ENCODE measurements around the gene CD2. TPM values are rescaled to one million over a fixed set of nuclear protein-coding genes. Genes with fewer than 3 reads are reported as not detected.

CD2 gene
- total and polyA plus RNA-seq, 7 experiments from 2014 or later: 105 to 307 (median 186) TPM

GRCh38 chr1:116760487-116760886 lies 6.3 kb downstream of the CD2 start:
- Mint-ChIP-seq H3K27ac (peak overlapping the region; percentile 66 to 100 (median 97)), H3K4me3 (peak overlapping the region; percentile 17 to 99 (median 72)), H3K9me3 (peaks cover 0 to 2% (median 0%) of the 10 kb centered on the region in 11 donors), H3K36me3 (peaks cover 25 to 91% (median 70%) of the 10 kb centered on the region in 5 donors), H3K27me3 (no peaks in the 10 kb centered on the region), H3K4me1 (peaks cover 45 to 67% (median 60%) of the 10 kb centered on the region in 7 donors)
- no peak overlapping the region for H3K4me3 ChIP-seq (ENCODE audit: low read length)
- intact Hi-C loops (cut with micrococcal nuclease): loop anchor here in 1 of 2 donors (5.0 to 10.0 kb wide), 2 partner anchors 256 to 847 kb away; partner anchors contain the start of gene TENT5C
- H3K36me3 ChIP-seq (ENCODE audit: control insufficient read depth in 2 of 3, insufficient read depth in 3 of 3, low read length in 3 of 3): peaks cover 31 to 42% (median 41%) of the 10 kb centered on the region in 3 experiments
- CTCF ChIA-PET: interaction anchor here (0.8 to 5.5 kb wide), 3 partner anchors 7 to 57 kb away, joined by 4 to 40 read pairs (median 15); partner anchors contain the start of gene CD2
- H3K4me1 ChIP-seq (ENCODE audit: control insufficient read depth in 2 of 2, insufficient read depth in 2 of 2, low read length in 2 of 2): peaks cover 60 to 65% of the 10 kb centered on the region in 2 donors
- POLR2A ChIA-PET: interaction anchor here (0.7 to 13.4 kb wide), 7 partner anchors 6 to 115 kb away, joined by 3 to 367 read pairs (median 19); partner anchors contain the start of gene CD2
- DNase-seq: no peak
- H3K27ac ChIP-seq (ENCODE audit: low read depth, low read length): peak overlapping the region; percentile 89
- H3K9me3 ChIP-seq (ENCODE audit: control insufficient read depth in 2 of 3, low read length in 3 of 3): no peaks in the 10 kb centered on the region
- H3K27me3 ChIP-seq (ENCODE audit: control insufficient read depth in 2 of 2, insufficient read depth in 2 of 2, low read length in 2 of 2): no peaks in the 10 kb centered on the region
- ATAC-seq: no peak

- ATAC-seq: no peak
- peaks cover 50 to 73% (median 66%) of the 10 kb centered on the region in 7 donors for H3K4me1 Mint-ChIP-seq
- intact Hi-C loops (cut with micrococcal nuclease): loop anchor here in 1 of 2 donors (5.0 to 10.0 kb wide), 2 partner anchors 256 to 846 kb away; partner anchors contain the start of gene TENT5C
- H3K9me3 Mint-ChIP-seq: peaks cover 0 to 3% (median 0%) of the 10 kb centered on the region in 11 donors
- Histone ChIP-seq H3K36me3 (ENCODE audit: control insufficient read depth in 2 of 3, insufficient read depth in 3 of 3, low read length in 3 of 3) (peaks cover 37 to 47% (median 45%) of the 10 kb centered on the region in 3 experiments), H3K4me1 (ENCODE audit: control insufficient read depth in 2 of 2, insufficient read depth in 2 of 2, low read length in 2 of 2) (peaks cover 66 to 72% of the 10 kb centered on the region in 2 donors), H3K4me3 (ENCODE audit: low read length) (no peak overlapping the region), H3K27ac (ENCODE audit: low read depth, low read length) (peak overlapping the region; percentile 89), H3K27me3 (ENCODE audit: control insufficient read depth in 2 of 2, insufficient read depth in 2 of 2, low read length in 2 of 2) (no peaks in the 10 kb centered on the region), H3K9me3 (ENCODE audit: control insufficient read depth in 2 of 3, low read length in 3 of 3) (no peaks in the 10 kb centered on the region)
- H3K4me3 Mint-ChIP-seq: peak overlapping the region; percentile 52 to 99 (median 80)
- ChIA-PET POLR2A (interaction anchor here (0.6 to 13.4 kb wide), 9 partner anchors 7 to 420 kb away, joined by 3 to 367 read pairs (median 9); partner anchors contain the start of gene CD2), CTCF (interaction anchor here (0.8 to 5.5 kb wide), 3 partner anchors 8 to 57 kb away, joined by 4 to 40 read pairs (median 15); partner anchors contain the start of gene CD2)
- H3K36me3 Mint-ChIP-seq: peaks cover 29 to 91% (median 72%) of the 10 kb centered on the region in 5 donors
- no peak for DNase-seq
- no peaks in the 10 kb centered on the region for H3K27me3 Mint-ChIP-seq
- peak overlapping the region; percentile 93 to 100 (median 97) for H3K27ac Mint-ChIP-seq
Measured at GRCh38 chr1:116760996-116761665, 6.9 kb downstream of the CD2 start.

- H3K9me3 Mint-ChIP-seq: peaks cover 0 to 3% (median 0%) of the 10 kb centered on the region in 11 donors
- intact Hi-C loops (cut with micrococcal nuclease): loop anchor here (2.0 to 10.0 kb wide), 5 partner anchors 243 to 899 kb away; partner anchors contain the start of genes TENT5C (in 1 of the 2) and TTF2 (in 1 of the 2)
- ATAC-seq (no peak), DNase-seq (no peak)
- no peaks in the 10 kb centered on the region for H3K9me3 ChIP-seq (ENCODE audit: control insufficient read depth in 2 of 3, low read length in 3 of 3)
- peaks cover 59 to 85% (median 78%) of the 10 kb centered on the region in 7 donors for H3K4me1 Mint-ChIP-seq
- peak overlapping the region; percentile 89 for H3K27ac ChIP-seq (ENCODE audit: low read depth, low read length)
- H3K27ac Mint-ChIP-seq: peak overlapping the region; percentile 93 to 100 (median 97)
- peak overlapping the region; percentile 17 for H3K4me3 ChIP-seq (ENCODE audit: low read length)
- peaks cover 26 to 93% (median 74%) of the 10 kb centered on the region in 5 donors for H3K36me3 Mint-ChIP-seq
- no peaks in the 10 kb centered on the region for H3K27me3 Mint-ChIP-seq
- H3K4me3 Mint-ChIP-seq: peak overlapping the region in 9 of 10 donors; percentile 79 to 99 (median 84)
- H3K4me1 ChIP-seq (ENCODE audit: control insufficient read depth in 2 of 2, insufficient read depth in 2 of 2, low read length in 2 of 2): peaks cover 78 to 83% of the 10 kb centered on the region in 2 donors
- H3K27me3 ChIP-seq (ENCODE audit: control insufficient read depth in 2 of 2, insufficient read depth in 2 of 2, low read length in 2 of 2): no peaks in the 10 kb centered on the region
- POLR2A ChIA-PET: interaction anchor here (1.0 to 13.4 kb wide), 9 partner anchors 8 to 225 kb away, joined by 3 to 367 read pairs (median 19); partner anchors contain the start of gene CD2
- H3K36me3 ChIP-seq (ENCODE audit: control insufficient read depth in 2 of 3, insufficient read depth in 3 of 3, low read length in 3 of 3): peaks cover 38 to 55% (median 51%) of the 10 kb centered on the region in 3 experiments
- CTCF ChIA-PET: interaction anchor here (1.2 to 5.5 kb wide), 3 partner anchors 9 to 24 kb away, joined by 4 to 51 read pairs (median 40); partner anchors contain the start of gene CD2
Measured at GRCh38 chr1:116762281-116762680, 8.1 kb downstream of the CD2 start.

GRCh38 chr1:116762781-116763115 lies 8.5 kb downstream of the CD2 start:
- ChIA-PET POLR2A (interaction anchor here (0.8 to 13.4 kb wide), 12 partner anchors 9 to 224 kb away, joined by 3 to 367 read pairs (median 6); partner anchors contain the start of gene CD2), CTCF (interaction anchor here (0.9 to 5.5 kb wide), 5 partner anchors 10 to 154 kb away, joined by 3 to 51 read pairs (median 4); partner anchors contain the start of gene CD2)
- DNase-seq: peak in 1 of 9 donors; percentile 44

GRCh38 chr1:116763116-116763786 lies 9.0 kb downstream of the CD2 start:
- CTCF ChIA-PET: interaction anchor here (0.9 to 5.5 kb wide), 9 partner anchors 10 to 243 kb away, joined by 3 to 51 read pairs (median 4); partner anchors contain the start of gene CD2
- Histone ChIP-seq H3K4me3 (ENCODE audit: low read length) (peak overlapping the region; percentile 17), H3K27me3 (ENCODE audit: control insufficient read depth in 2 of 2, insufficient read depth in 2 of 2, low read length in 2 of 2) (no peaks in the 10 kb centered on the region), H3K4me1 (ENCODE audit: control insufficient read depth in 2 of 2, insufficient read depth in 2 of 2, low read length in 2 of 2) (peaks cover 88 to 93% of the 10 kb centered on the region in 2 donors), H3K9me3 (ENCODE audit: control insufficient read depth in 2 of 3, low read length in 3 of 3) (no peaks in the 10 kb centered on the region), H3K27ac (ENCODE audit: low read depth, low read length) (peak overlapping the region; percentile 89), H3K36me3 (ENCODE audit: control insufficient read depth in 2 of 3, insufficient read depth in 3 of 3, low read length in 3 of 3) (peaks cover 47 to 63% (median 58%) of the 10 kb centered on the region in 3 experiments)
- POLR2A ChIA-PET: interaction anchor here (0.6 to 13.4 kb wide), 15 partner anchors 9 to 238 kb away, joined by 3 to 367 read pairs (median 5); partner anchors contain the start of genes CD101 and CD2
- Mint-ChIP-seq H3K36me3 (peaks cover 26 to 95% (median 76%) of the 10 kb centered on the region in 5 donors), H3K9me3 (peaks cover 0 to 3% (median 0%) of the 10 kb centered on the region in 11 donors), H3K27ac (peak overlapping the region; percentile 93 to 100 (median 97)), H3K4me3 (peak overlapping the region; percentile 79 to 99 (median 85)), H3K27me3 (no peaks in the 10 kb centered on the region), H3K4me1 (peaks cover 67 to 94% (median 87%) of the 10 kb centered on the region in 7 donors)
- ATAC-seq (peak; percentile 64), DNase-seq (peak in 8 of 9 donors; percentile 45 to 72 (median 58))
- intact Hi-C loops (cut with micrococcal nuclease): loop anchor here (1.0 to 10.0 kb wide), 6 partner anchors 25 to 898 kb away; partner anchors contain the start of genes TENT5C (in 1 of the 2) and TTF2 (in 1 of the 2)

More at GRCh38 chr1:116762781-116763115, 8.5 kb downstream of the CD2 start:
- peak overlapping the region; percentile 89 for H3K27ac ChIP-seq (ENCODE audit: low read depth, low read length)
- peaks cover 63 to 89% (median 82%) of the 10 kb centered on the region in 7 donors for H3K4me1 Mint-ChIP-seq
- H3K36me3 ChIP-seq (ENCODE audit: control insufficient read depth in 2 of 3, insufficient read depth in 3 of 3, low read length in 3 of 3): peaks cover 42 to 58% (median 53%) of the 10 kb centered on the region in 3 experiments
- H3K27ac Mint-ChIP-seq: peak overlapping the region; percentile 93 to 100 (median 97)
- peaks cover 26 to 92% (median 72%) of the 10 kb centered on the region in 5 donors for H3K36me3 Mint-ChIP-seq
- no peak for ATAC-seq
- no peaks in the 10 kb centered on the region for H3K27me3 ChIP-seq (ENCODE audit: control insufficient read depth in 2 of 2, insufficient read depth in 2 of 2, low read length in 2 of 2)
- peaks cover 83 to 88% of the 10 kb centered on the region in 2 donors for H3K4me1 ChIP-seq (ENCODE audit: control insufficient read depth in 2 of 2, insufficient read depth in 2 of 2, low read length in 2 of 2)
- H3K9me3 Mint-ChIP-seq: peaks cover 0 to 3% (median 0%) of the 10 kb centered on the region in 11 donors
- H3K4me3 ChIP-seq (ENCODE audit: low read length): peak overlapping the region; percentile 17
- H3K27me3 Mint-ChIP-seq: no peaks in the 10 kb centered on the region
- intact Hi-C loops (cut with micrococcal nuclease): loop anchor here (1.0 to 10.0 kb wide), 6 partner anchors 24 to 898 kb away; partner anchors contain the start of genes TENT5C (in 1 of the 2) and TTF2 (in 1 of the 2)
- no peaks in the 10 kb centered on the region for H3K9me3 ChIP-seq (ENCODE audit: control insufficient read depth in 2 of 3, low read length in 3 of 3)
- peak overlapping the region; percentile 79 to 99 (median 85) for H3K4me3 Mint-ChIP-seq

All from naive thymus-derived CD4-positive, alpha-beta T cell (primary cell).